ENCODE measurements around the gene LMBR1.
"Not testable (repeated sequence)": the region's sequence is repeated elsewhere in the genome, so short reads cannot be mapped to it uniquely, and the experiment has no call there.

LMBR1 gene

DNA sequence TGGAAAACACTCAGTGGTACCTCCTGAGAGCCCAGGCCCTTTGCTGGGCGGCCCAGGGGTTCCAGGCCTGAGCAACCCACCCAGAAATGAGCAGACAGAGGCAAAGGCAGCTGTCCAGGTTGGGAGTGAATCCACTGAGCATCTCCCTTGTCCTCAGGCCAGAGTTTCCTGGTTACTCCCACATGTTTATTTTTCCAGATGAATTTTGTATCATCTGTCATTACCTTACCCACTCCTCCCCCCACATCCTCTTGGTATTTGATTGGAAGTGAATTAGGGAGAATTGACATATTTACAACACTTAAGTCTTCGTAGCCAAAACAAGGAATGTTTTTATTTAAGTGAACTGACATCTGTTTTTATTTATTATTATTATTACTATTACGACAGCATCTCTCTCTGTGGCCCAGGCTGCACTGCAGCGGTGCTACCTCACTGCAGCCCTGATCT, 13.2 kb upstream of the LMBR1 start:
- H3K4me1 ChIP-seq (ENCODE audit: control insufficient read depth in 1 of 2, insufficient read depth in 2 of 2, low read length in 2 of 2): peaks cover 0 to 3% of the 10 kb centered on the region in 2 donors
- H3K9ac ChIP-seq (ENCODE audit: low read depth in 1 of 2, low read length in 2 of 2): no peak overlapping the region
- H3K4me3 ChIP-seq (ENCODE audit: low read depth in 1 of 2, low read length in 2 of 2): no peak overlapping the region
- no peaks in the 10 kb centered on the region for H3K27me3 ChIP-seq (ENCODE audit: control insufficient read depth in 1 of 2, insufficient read depth in 2 of 2, low read length in 2 of 2)
- no peak overlapping the region for H3K27ac ChIP-seq (ENCODE audit: low read depth, low read length)
- no peaks in the 10 kb centered on the region for H3K9me3 ChIP-seq (ENCODE audit: control insufficient read depth in 1 of 2, low read length in 2 of 2)
- H3K36me3 ChIP-seq (ENCODE audit: control insufficient read depth in 1 of 2, insufficient read depth in 2 of 2, low read length in 2 of 2): no peaks in the 10 kb centered on the region

DNA sequence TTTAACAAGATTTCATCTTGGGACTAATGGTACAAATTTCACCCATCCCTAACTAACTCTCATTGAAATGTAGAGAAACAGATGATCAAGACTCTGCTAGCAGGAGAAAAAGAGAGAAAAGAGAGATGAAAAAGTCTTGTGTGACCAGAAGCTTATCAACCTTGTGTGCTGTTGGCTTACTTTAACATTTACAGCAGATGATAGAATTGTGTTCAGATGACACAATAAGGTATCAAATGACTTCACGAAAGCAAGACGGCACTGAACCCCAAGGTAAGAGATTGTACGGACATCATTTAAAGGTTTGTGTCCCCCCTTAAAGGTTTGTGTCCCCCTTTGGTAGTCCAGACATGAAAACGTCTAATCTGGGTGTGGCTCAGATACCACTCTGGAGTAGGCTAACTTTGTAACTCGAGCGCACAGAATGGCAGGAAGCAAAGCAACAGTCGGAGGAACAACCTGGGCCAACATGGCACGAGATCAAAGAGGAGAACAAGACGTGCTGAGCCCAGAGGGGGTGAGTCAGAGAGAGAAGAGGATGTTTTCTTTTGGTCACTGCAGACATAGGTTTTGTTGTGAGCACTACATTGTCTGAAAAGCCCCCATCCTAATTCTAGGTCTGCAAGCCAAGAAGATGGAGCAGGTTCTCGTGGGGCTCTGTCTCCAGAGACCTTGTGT, 10.4 kb upstream of the LMBR1 start:
- peaks cover 0 to 3% of the 10 kb centered on the region in 2 donors for H3K27me3 ChIP-seq (ENCODE audit: control insufficient read depth in 1 of 2, insufficient read depth in 2 of 2, low read length in 2 of 2)
- H3K9me3 ChIP-seq (ENCODE audit: control insufficient read depth in 1 of 2, low read length in 2 of 2): no peaks in the 10 kb centered on the region
- no peaks in the 10 kb centered on the region for H3K36me3 ChIP-seq (ENCODE audit: control insufficient read depth in 1 of 2, insufficient read depth in 2 of 2, low read length in 2 of 2)
- H3K4me3 ChIP-seq (ENCODE audit: low read depth in 1 of 2, low read length in 2 of 2): no peak overlapping the region
- H3K4me1 ChIP-seq (ENCODE audit: control insufficient read depth in 1 of 2, insufficient read depth in 2 of 2, low read length in 2 of 2): no peaks in the 10 kb centered on the region
- no peak overlapping the region for H3K9ac ChIP-seq (ENCODE audit: low read depth in 1 of 2, low read length in 2 of 2)
- no peak overlapping the region for H3K27ac ChIP-seq (ENCODE audit: low read depth, low read length)

DNA sequence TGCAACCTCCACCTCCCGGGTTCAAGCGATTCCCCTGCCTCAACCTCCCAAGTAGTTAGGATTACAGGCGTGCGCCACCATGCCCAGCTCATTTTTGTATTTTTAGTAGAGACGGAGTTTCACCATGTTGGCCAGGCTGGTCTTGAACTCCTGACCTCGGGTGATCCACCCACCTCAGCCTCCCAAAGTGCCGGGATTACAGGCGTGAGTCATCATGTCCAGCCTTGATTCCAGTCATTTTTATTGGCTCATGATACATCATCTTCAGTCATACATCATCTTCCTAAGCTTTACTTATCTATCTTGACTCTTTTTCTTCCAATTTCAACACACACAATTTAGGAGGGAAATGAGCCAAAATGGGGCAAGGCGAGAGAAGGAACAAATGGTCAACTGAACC, 7.1 kb upstream of the LMBR1 start:
- H3K27ac ChIP-seq (ENCODE audit: low read depth, low read length); H3K4me1 ChIP-seq (ENCODE audit: control insufficient read depth in 1 of 2, insufficient read depth in 2 of 2, low read length in 2 of 2); H3K4me3 ChIP-seq (ENCODE audit: low read depth in 1 of 2, low read length in 2 of 2); H3K27me3 ChIP-seq (ENCODE audit: control insufficient read depth in 1 of 2, insufficient read depth in 2 of 2, low read length in 2 of 2); H3K36me3 ChIP-seq (ENCODE audit: control insufficient read depth in 1 of 2, insufficient read depth in 2 of 2, low read length in 2 of 2); H3K9ac ChIP-seq (ENCODE audit: low read depth in 1 of 2, low read length in 2 of 2); H3K9me3 ChIP-seq (ENCODE audit: control insufficient read depth in 1 of 2, low read length in 2 of 2): not testable (repeated sequence)

DNA sequence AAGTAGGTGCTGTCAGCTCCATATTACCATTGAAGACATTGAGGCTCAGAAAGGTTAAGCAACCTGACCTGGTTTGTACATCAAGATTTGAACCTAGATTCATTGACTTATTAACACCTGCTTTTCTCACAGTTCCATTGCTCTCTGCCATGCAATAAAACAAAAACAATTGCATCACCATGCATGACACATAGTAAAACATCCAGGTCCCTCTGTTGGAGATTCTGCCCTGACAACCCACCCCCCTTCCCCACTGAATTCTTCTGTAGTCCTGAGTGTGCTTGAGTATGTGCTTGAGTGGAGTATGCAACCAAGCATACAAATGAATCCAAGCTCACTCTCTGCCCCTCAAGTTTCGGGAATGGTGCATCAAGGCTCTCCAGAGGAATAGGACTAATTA, 6.0 kb upstream of the LMBR1 start:
- Histone ChIP-seq H3K9me3 (ENCODE audit: control insufficient read depth in 1 of 2, low read length in 2 of 2) (no peaks in the 10 kb centered on the region), H3K36me3 (ENCODE audit: control insufficient read depth in 1 of 2, insufficient read depth in 2 of 2, low read length in 2 of 2) (no peaks in the 10 kb centered on the region), H3K27ac (ENCODE audit: low read depth, low read length) (no peak overlapping the region), H3K27me3 (ENCODE audit: control insufficient read depth in 1 of 2, insufficient read depth in 2 of 2, low read length in 2 of 2) (peaks cover 0 to 3% of the 10 kb centered on the region in 2 donors), H3K4me3 (ENCODE audit: low read depth in 1 of 2, low read length in 2 of 2) (no peak overlapping the region), H3K9ac (ENCODE audit: low read depth in 1 of 2, low read length in 2 of 2) (no peak overlapping the region), H3K4me1 (ENCODE audit: control insufficient read depth in 1 of 2, insufficient read depth in 2 of 2, low read length in 2 of 2) (no peaks in the 10 kb centered on the region)

DNA sequence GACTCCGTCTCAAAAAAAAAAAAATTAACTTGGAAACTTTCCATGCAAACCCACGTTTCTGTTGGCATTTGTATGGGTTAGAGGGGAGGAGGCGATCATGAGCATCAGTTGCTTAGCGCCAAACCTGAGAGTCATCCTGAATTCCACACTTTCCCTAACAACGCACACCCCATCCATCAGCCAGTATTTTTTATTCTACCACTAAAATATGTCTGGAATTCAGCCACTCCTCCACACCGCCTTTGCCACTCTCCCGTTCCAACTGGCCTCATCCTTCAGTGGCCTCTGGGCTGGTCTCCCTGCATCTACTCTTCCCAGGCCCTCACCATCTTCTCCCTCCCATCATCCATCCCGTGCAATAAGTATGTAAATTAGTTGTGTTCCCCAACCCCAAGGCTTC, 4.7 kb upstream of the LMBR1 start:
- H3K4me1 ChIP-seq (ENCODE audit: control insufficient read depth in 1 of 2, insufficient read depth in 2 of 2, low read length in 2 of 2): no peaks in the 10 kb centered on the region
- H3K27ac ChIP-seq (ENCODE audit: low read depth, low read length): no peak overlapping the region
- no peak overlapping the region for H3K9ac ChIP-seq (ENCODE audit: low read depth in 1 of 2, low read length in 2 of 2)
- H3K27me3 ChIP-seq (ENCODE audit: control insufficient read depth in 1 of 2, insufficient read depth in 2 of 2, low read length in 2 of 2): peaks cover 0 to 3% of the 10 kb centered on the region in 2 donors
- H3K36me3 ChIP-seq (ENCODE audit: control insufficient read depth in 1 of 2, insufficient read depth in 2 of 2, low read length in 2 of 2): no peaks in the 10 kb centered on the region
- H3K4me3 ChIP-seq (ENCODE audit: low read depth in 1 of 2, low read length in 2 of 2): no peak overlapping the region
- no peaks in the 10 kb centered on the region for H3K9me3 ChIP-seq (ENCODE audit: control insufficient read depth in 1 of 2, low read length in 2 of 2)

DNA sequence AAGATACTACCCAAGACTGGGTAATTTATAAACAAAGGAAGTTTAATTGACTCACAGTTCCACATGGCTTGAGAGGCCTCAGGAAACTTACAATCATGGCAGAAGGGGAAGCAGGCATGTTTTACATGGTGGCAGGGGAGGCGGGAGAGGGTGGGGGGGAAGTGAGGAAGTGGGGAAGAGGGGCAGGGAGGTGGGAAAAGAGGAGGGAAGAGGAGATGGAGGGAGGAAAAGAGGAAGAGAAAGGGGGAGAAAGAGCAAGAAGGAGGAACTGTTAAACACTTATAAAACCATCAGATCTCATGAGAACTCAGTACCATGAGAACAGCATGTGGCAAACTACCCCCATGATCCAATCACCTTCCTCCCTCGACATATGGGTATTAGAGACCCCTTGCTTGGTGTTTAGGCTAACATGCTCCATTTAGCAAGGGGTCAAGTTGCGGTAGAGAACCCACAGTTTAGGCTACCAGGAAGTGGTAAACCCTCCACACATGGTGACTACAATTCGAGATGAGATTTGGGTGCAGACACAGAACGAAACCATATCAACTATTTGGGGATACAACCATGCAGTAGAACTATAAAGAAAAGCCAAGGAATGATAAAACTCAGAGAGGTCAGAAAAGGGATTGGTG, 3.5 kb upstream of the LMBR1 start:
- no peak overlapping the region for H3K9ac ChIP-seq (ENCODE audit: low read depth in 1 of 2, low read length in 2 of 2)
- H3K9me3 ChIP-seq (ENCODE audit: control insufficient read depth in 1 of 2, low read length in 2 of 2): no peaks in the 10 kb centered on the region
- peaks cover 0 to 3% of the 10 kb centered on the region in 2 donors for H3K27me3 ChIP-seq (ENCODE audit: control insufficient read depth in 1 of 2, insufficient read depth in 2 of 2, low read length in 2 of 2)
- H3K4me3 ChIP-seq (ENCODE audit: low read depth in 1 of 2, low read length in 2 of 2): no peak overlapping the region
- H3K36me3 ChIP-seq (ENCODE audit: control insufficient read depth in 1 of 2, insufficient read depth in 2 of 2, low read length in 2 of 2): no peaks in the 10 kb centered on the region
- H3K4me1 ChIP-seq (ENCODE audit: control insufficient read depth in 1 of 2, insufficient read depth in 2 of 2, low read length in 2 of 2): peaks cover 0 to 5% of the 10 kb centered on the region in 2 donors
- no peak overlapping the region for H3K27ac ChIP-seq (ENCODE audit: low read depth, low read length)

DNA sequence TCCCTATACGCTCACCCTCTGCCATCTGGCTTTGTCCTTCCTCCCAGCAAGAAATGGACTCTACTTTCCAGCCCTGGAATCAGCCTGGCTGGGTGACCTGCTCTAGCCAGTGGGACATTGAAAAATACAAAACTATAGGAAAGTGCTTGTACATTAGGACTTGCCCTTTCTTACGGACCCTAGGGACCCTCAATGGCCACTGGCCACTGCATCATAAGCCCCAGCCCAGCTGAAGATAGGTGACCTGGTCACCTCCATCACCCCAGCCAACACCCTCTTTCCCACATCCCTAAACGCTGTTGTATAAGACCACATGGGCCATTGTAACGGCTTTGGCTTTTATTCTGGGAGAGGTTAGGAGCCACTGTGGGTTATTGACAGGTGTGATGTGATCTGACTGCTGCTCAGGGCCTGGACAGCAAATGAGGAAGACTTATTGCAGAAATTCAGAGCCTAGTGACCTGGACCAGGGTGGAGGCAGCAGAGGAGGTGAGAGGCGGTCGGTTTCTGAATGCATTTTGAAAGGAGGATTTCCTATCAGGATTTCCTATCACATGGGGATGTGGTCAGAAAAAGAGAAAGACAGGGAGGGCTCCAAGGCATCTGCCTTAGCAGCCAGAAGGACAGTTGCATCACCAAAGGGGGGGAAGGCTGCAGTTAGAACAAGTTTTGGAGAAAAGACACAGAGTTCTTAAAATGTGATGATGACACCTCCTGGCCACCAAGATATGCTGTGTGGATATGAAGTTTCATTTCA, 2.2 kb upstream of the LMBR1 start:
- H3K4me1 ChIP-seq (ENCODE audit: control insufficient read depth in 1 of 2, insufficient read depth in 2 of 2, low read length in 2 of 2): peaks cover 0 to 5% of the 10 kb centered on the region in 2 donors
- no peak overlapping the region for H3K4me3 ChIP-seq (ENCODE audit: low read depth in 1 of 2, low read length in 2 of 2)
- no peaks in the 10 kb centered on the region for H3K9me3 ChIP-seq (ENCODE audit: control insufficient read depth in 1 of 2, low read length in 2 of 2)
- no peak overlapping the region for H3K27ac ChIP-seq (ENCODE audit: low read depth, low read length)
- H3K27me3 ChIP-seq (ENCODE audit: control insufficient read depth in 1 of 2, insufficient read depth in 2 of 2, low read length in 2 of 2): no peaks in the 10 kb centered on the region
- H3K36me3 ChIP-seq (ENCODE audit: control insufficient read depth in 1 of 2, insufficient read depth in 2 of 2, low read length in 2 of 2): no peaks in the 10 kb centered on the region
- H3K9ac ChIP-seq (ENCODE audit: low read depth in 1 of 2, low read length in 2 of 2): no peak overlapping the region

DNA sequence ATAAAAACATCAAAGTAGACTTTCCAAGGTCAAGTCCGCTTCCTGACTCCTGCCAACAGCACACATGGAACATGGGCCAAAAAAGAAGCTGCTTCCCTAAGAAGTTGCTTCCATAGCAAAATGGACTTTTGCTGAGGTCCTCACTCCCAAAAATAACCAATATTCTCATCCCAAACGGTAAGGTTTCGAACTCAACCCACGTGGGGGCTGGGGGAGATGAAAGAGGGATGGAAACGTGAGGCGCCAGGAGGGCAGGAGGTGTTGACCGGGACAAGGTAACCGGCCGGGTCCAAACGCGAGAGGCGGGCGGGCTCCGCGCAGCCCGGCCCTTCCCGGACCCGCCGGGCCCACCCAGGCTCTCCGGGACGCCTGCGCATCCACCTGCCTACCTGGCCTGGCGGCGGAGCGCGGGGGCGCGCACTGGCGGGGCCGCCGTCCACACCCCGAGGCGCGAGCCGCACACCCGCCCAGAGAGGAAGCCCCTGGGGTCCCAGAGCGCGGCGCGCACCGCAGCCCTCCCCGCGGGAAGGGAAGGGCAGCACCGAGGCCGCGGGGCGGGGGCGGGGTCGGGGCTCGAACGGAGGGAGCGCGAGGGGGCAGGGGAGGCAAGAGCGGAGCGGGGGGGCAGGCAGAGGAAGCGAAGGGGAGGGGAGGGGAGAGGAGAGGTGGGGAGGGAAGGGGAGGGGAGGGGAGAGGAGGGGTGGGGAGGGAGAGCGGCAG, 742 bp downstream of the LMBR1 start:
- no peaks in the 10 kb centered on the region for H3K9me3 ChIP-seq (ENCODE audit: control insufficient read depth in 1 of 2, low read length in 2 of 2)
- no peaks in the 10 kb centered on the region for H3K36me3 ChIP-seq (ENCODE audit: control insufficient read depth in 1 of 2, insufficient read depth in 2 of 2, low read length in 2 of 2)
- H3K4me1 ChIP-seq (ENCODE audit: control insufficient read depth in 1 of 2, insufficient read depth in 2 of 2, low read length in 2 of 2): peaks cover 0 to 5% of the 10 kb centered on the region in 2 donors
- H3K9ac ChIP-seq (ENCODE audit: low read depth in 1 of 2, low read length in 2 of 2): peak overlapping the region; percentile 60 to 65
- peak overlapping the region; percentile 76 to 91 for H3K4me3 ChIP-seq (ENCODE audit: low read depth in 1 of 2, low read length in 2 of 2)
- peak overlapping the region; percentile 75 for H3K27ac ChIP-seq (ENCODE audit: low read depth, low read length)
- H3K27me3 ChIP-seq (ENCODE audit: control insufficient read depth in 1 of 2, insufficient read depth in 2 of 2, low read length in 2 of 2): no peaks in the 10 kb centered on the region

DNA sequence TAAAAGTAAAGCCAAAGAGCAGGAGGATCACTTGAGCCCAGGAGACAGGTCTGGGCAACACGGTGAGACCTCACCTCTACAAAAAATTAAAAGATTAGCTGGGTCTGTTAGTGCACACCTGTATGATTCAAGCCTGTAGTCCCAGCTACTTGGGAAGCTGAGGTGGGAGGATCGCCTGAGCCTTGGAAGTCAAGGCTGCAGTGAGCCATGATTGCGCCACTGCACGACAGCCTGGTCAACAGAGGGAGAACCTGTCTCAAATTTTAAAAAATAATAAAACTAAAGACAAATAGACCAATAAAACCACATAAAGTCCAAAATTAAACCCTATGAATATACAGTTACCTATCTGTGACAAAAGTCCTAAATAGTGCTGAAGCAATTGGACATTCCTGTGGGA, 3.2 kb downstream of the LMBR1 start:
- peaks cover 0 to 5% of the 10 kb centered on the region in 2 donors for H3K4me1 ChIP-seq (ENCODE audit: control insufficient read depth in 1 of 2, insufficient read depth in 2 of 2, low read length in 2 of 2)

DNA sequence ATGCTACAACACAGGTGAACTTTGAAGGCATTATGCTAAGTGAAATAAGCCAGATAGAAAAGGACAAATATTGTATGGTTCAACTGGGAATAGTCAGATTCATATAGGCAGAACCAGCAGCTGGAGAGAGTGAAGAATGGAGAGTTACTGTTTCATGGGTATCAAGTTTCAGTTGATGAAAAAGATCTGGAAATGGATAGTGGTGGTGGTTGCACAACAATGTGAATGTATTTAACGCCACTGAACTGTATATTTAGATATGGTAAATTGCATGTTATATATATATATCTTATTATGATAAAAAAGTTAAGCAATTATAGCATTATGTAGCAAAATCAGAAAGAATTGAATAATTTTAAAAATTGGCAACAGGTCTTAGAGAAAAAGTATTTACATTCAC, 3.9 kb downstream of the LMBR1 start:
- peaks cover 0 to 5% of the 10 kb centered on the region in 2 donors for H3K4me1 ChIP-seq (ENCODE audit: control insufficient read depth in 1 of 2, insufficient read depth in 2 of 2, low read length in 2 of 2)
- H3K9ac ChIP-seq (ENCODE audit: low read depth in 1 of 2, low read length in 2 of 2): no peak overlapping the region
- H3K36me3 ChIP-seq (ENCODE audit: control insufficient read depth in 1 of 2, insufficient read depth in 2 of 2, low read length in 2 of 2): peaks cover 0 to 4% of the 10 kb centered on the region in 2 donors
- no peaks in the 10 kb centered on the region for H3K27me3 ChIP-seq (ENCODE audit: control insufficient read depth in 1 of 2, insufficient read depth in 2 of 2, low read length in 2 of 2)
- no peak overlapping the region for H3K27ac ChIP-seq (ENCODE audit: low read depth, low read length)
- no peak overlapping the region for H3K4me3 ChIP-seq (ENCODE audit: low read depth in 1 of 2, low read length in 2 of 2)
- no peaks in the 10 kb centered on the region for H3K9me3 ChIP-seq (ENCODE audit: control insufficient read depth in 1 of 2, low read length in 2 of 2)

More for the DNA sequence above, 3.2 kb downstream of the LMBR1 start:
- no peak overlapping the region for H3K9ac ChIP-seq (ENCODE audit: low read depth in 1 of 2, low read length in 2 of 2)
- no peaks in the 10 kb centered on the region for H3K9me3 ChIP-seq (ENCODE audit: control insufficient read depth in 1 of 2, low read length in 2 of 2)
- peaks cover 0 to 4% of the 10 kb centered on the region in 2 donors for H3K36me3 ChIP-seq (ENCODE audit: control insufficient read depth in 1 of 2, insufficient read depth in 2 of 2, low read length in 2 of 2)
- H3K27me3 ChIP-seq (ENCODE audit: control insufficient read depth in 1 of 2, insufficient read depth in 2 of 2, low read length in 2 of 2): no peaks in the 10 kb centered on the region
- no peak overlapping the region for H3K4me3 ChIP-seq (ENCODE audit: low read depth in 1 of 2, low read length in 2 of 2)
- no peak overlapping the region for H3K27ac ChIP-seq (ENCODE audit: low read depth, low read length)
